Stimulated activated CD8-positive, alpha-beta memory T cell treated with anti-CD3 and anti-CD28 coated beads, Interleukin-2, amount 100 ng/mL, for 1 hour (primary cell): ENCODE measurements around the gene ACAP3.
"Not testable (repeated sequence)": the region's sequence is repeated elsewhere in the genome, so short reads cannot be mapped to it uniquely, and the experiment has no call there.

Experiments
- DNase-seq, 2 donors: peaks; one replicate each; pipeline ENCODE4 v3.0.0-alpha.2; 2020; ENCODE audit warnings: low read depth in 2 of 2

The ACAP3 gene

GRCh38 chr1:1267488-1268283 lies 40.0 kb downstream of the ACAP3 start:
- DNase-seq, result no peak

GRCh38 chr1:1264868-1265272 lies 42.9 kb downstream of the ACAP3 start:
- DNase-seq, result no peak

- no peak for DNase-seq
These were observed 43.7 kb downstream of the ACAP3 start for GRCh38 chr1:1264026-1264425.

- no peak for DNase-seq
These were observed 45.0 kb downstream of the ACAP3 start for GRCh38 chr1:1262758-1263157.

- DNase-seq, result no peak
These were observed 45.7 kb downstream of the ACAP3 start for GRCh38 chr1:1262071-1262470.

GRCh38 chr1:1260843-1261560 lies 46.7 kb downstream of the ACAP3 start:
- no peak for DNase-seq

- DNase-seq, result no peak
These were observed 47.7 kb downstream of the ACAP3 start for GRCh38 chr1:1259951-1260600.

GRCh38 chr1:1259540-1259939 lies 48.2 kb downstream of the ACAP3 start:
- DNase-seq, result no peak

- DNase-seq, result no peak
These were observed 48.6 kb downstream of the ACAP3 start for GRCh38 chr1:1259119-1259488.

- DNase-seq, result no peak
These were observed 50.5 kb downstream of the ACAP3 start for GRCh38 chr1:1256956-1257871.

GRCh38 chr1:1255611-1256010 lies 52.1 kb downstream of the ACAP3 start:
- no peak for DNase-seq

GRCh38 chr1:1255078-1255477 lies 52.7 kb downstream of the ACAP3 start:
- DNase-seq, result no peak

- no peak for DNase-seq
These were observed 53.1 kb downstream of the ACAP3 start for GRCh38 chr1:1254667-1254998.

- no peak for DNase-seq
These were observed 53.6 kb downstream of the ACAP3 start for GRCh38 chr1:1253972-1254666.

- DNase-seq, result no peak
These were observed 54.4 kb downstream of the ACAP3 start for GRCh38 chr1:1253314-1253713.

- peak; percentile 41 to 46 for DNase-seq
These were observed 56.9 kb downstream of the ACAP3 start for GRCh38 chr1:1250786-1251284.

GRCh38 chr1:1248009-1248913 lies 59.5 kb downstream of the ACAP3 start:
- not testable (repeated sequence) for DNase-seq

- DNase-seq, result no peak
These were observed 60.3 kb downstream of the ACAP3 start for GRCh38 chr1:1247341-1247913.

GRCh38 chr1:1246577-1247340 lies 61.0 kb downstream of the ACAP3 start, which contains the start of gene C1QTNF12:
Gene C1QTNF12 (minus strand): TSS chr1:1246722. CDS start chr1:1246690, 32 bp downstream.
- no peak for DNase-seq
